A549 treated with CpdA at 1 μM for 4 hours (cell line): ENCODE measurements around the gene PROM2. TPM values are rescaled to one million over a fixed set of nuclear protein-coding genes. Genes with fewer than 3 reads are reported as not detected.

Experiments used
- total RNA-seq: library from RNA; stranded (reverse); fragments of 200-300 nt; extraction: Qiagen RNA extraction; gene quantifications from 5 replicates; pipeline ENCODE4 v1.2.3, GENCODE V29; 2022; ENCODE audit warnings: low read depth

Gene PROM2
- total RNA-seq: 0.15 TPM in 1 of 5 replicates, not detected in the others

GRCh38 chr2:95274291-95275150 is at the start of gene PROM2:
Gene PROM2 (plus strand): TSS chr2:95274449. CDS start chr2:95274586, 137 bp downstream.

GRCh38 chr2:95296880-95297487 is 22.7 kb downstream of the PROM2 start, which contains the start of gene KCNIP3:
Gene KCNIP3 (plus strand): TSS chr2:95297347. CDS start chr2:95297439, 92 bp downstream.

Other genes starting within 250 kb of the PROM2 start
- 0.10 to 0.14 TPM in 2 of 5 replicates, not detected in the others for gene MAL, start 248.7 kb upstream of the PROM2 start, total RNA-seq
- gene MRPS5, start 152.6 kb upstream of the PROM2 start, total RNA-seq: 74.1 to 79.1 TPM (median 77.7 TPM) in 5 replicates
- 5.6 to 7.6 TPM (median 6.9 TPM) in 5 replicates for gene ZNF514, start 114.6 kb upstream of the PROM2 start, total RNA-seq
- 3.1 to 5.0 TPM (median 3.4 TPM) in 5 replicates for gene ZNF2, start 108.6 kb upstream of the PROM2 start, total RNA-seq
- 0.39 to 0.59 TPM (median 0.49 TPM) in 4 of 5 replicates, not detected in the other for gene ZNF892, start 66.9 kb upstream of the PROM2 start, total RNA-seq
- 1.0 to 1.9 TPM (median 1.7 TPM) in 5 replicates for gene KCNIP3, start 22.9 kb downstream of the PROM2 start, total RNA-seq
- 26.5 to 33.5 TPM (median 30.6 TPM) in 5 replicates for gene FAHD2A, start 128.3 kb downstream of the PROM2 start, total RNA-seq
- gene TRIM43B, start 210.3 kb downstream of the PROM2 start, total RNA-seq: not detected in 5 replicates